Immature natural killer cell (primary cell): Measurements from ENCODE around the gene NECAB2. TPM values are rescaled to one million over a fixed set of nuclear protein-coding genes. Genes with fewer than 3 reads are reported as not detected.

Experiments used
- DNase-seq, 3 donors: peaks; one replicate each; pipeline ENCODE4 v3.0.0; 2022; ENCODE audit warnings: mixed read lengths in 1 of 3
- H3K27ac Mint-ChIP-seq, 6 donors: one replicate each; pipeline ENCODE4 v1.8.0; 2020; ENCODE audit warnings: mixed read lengths in 6 of 6, mild to moderate bottlenecking in 5 of 6, inconsistent platforms in 4 of 6, moderate library complexity in 3 of 6
- H3K27me3 Mint-ChIP-seq, 3 donors: one replicate each; pipeline ENCODE4 v1.8.0; 2020 to 2021; ENCODE audit warnings: low read depth in 3 of 3, mild to moderate bottlenecking in 3 of 3, mixed read lengths in 3 of 3, moderate library complexity in 3 of 3, inconsistent platforms in 1 of 3
- H3K36me3 Mint-ChIP-seq, 3 donors: one replicate each; pipeline ENCODE4 v1.8.0; 2020; ENCODE audit warnings: mixed read lengths in 3 of 3, inconsistent platforms in 2 of 3, mild to moderate bottlenecking in 2 of 3
- H3K4me1 Mint-ChIP-seq, 2 donors: one replicate each; pipeline ENCODE4 v1.8.0; 2020; ENCODE audit warnings: inconsistent platforms in 2 of 2, mild to moderate bottlenecking in 2 of 2, mixed read lengths in 2 of 2, moderate library complexity in 1 of 2
- H3K4me3 Mint-ChIP-seq, 5 donors: one replicate each; pipeline ENCODE4 v1.8.0; 2020; ENCODE audit warnings: mild to moderate bottlenecking in 5 of 5, mixed read lengths in 5 of 5, inconsistent platforms in 3 of 5, moderate library complexity in 3 of 5
- H3K9me3 Mint-ChIP-seq, 6 donors: one replicate each; pipeline ENCODE4 v1.8.0; 2020; ENCODE audit warnings: mild to moderate bottlenecking in 6 of 6, mixed read lengths in 6 of 6, inconsistent platforms in 4 of 6, moderate library complexity in 3 of 6
- polyA plus RNA-seq, 3 donors: library from polyadenylated mRNA; unstranded; fragments of 300-500 nt; fragmentation: Illumina TruSeq; gene quantifications; one replicate each; pipeline ENCODE4 v1.2.3, GENCODE V29; 2021

Gene NECAB2
- not detected for polyA plus RNA-seq

DNA sequence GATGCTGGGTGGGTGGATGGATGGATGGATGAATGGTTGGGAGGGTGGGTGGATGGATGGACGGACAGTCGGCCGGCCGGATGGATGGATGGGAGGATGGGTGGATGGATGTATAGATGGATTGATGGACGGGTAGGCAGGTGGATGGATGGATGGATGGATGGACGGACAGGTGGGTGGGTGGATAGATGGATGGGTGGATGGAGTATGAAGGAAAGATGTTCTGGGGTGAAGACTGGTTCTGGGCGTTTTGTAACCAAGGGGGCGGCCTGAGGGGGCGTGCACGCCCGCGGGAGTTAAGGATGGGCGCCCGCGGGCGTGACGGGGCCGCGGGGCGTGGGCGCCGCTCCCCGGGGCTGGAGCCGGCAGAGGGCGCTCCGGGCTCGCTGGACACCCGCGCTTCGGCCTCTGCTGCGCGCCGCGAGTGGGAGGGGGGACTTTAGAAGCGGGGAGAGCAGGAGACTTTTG is at the start of gene NECAB2:
NECAB2 (plus strand) TSS at position 407 of the 468 bp plus-strand sequence. CDS start 405 bp downstream, outside the sequence.
- DNase-seq = no peak
- Mint-ChIP-seq H3K4me3 (peak within 1 kb of the TSS; percentile 64 to 78 (median 69)), H3K36me3 (no peaks in the 10 kb centered on the region), H3K27me3 (peaks cover 0 to 10% (median 6%) of the 10 kb centered on the region in 3 donors), H3K9me3 (no peaks in the 10 kb centered on the region), H3K27ac (no peak within 1 kb of the TSS), H3K4me1 (peaks cover 0 to 3% of the 10 kb centered on the region in 2 donors)

DNA sequence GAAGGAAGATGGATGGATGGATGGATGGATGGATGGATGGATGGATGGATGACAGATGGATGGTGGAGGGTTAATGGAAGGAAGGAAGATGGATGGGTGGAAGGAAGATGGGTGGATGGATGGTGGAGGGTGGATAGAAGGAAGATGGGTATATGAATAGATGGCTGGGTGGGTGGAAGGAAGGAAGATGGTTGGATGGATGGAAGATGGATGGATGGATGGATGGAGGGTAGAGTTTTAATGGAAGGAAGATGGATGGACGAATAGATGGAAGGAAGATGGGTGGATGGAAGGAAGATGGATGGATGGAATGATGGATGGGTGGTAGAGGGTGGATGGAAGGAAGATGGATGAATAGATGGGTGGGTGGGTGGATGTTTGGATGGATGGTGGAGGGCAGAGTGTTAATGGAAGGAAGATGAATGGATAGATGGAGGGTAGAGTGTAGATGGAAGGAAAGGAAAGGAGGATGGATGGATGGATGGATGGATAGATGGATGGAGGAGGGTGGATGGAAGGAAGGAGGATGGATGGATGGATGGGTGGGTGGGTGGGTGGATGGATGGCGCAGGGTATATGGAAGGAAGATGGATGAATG is 47.1 kb upstream of the NECAB2 start:
- Mint-ChIP-seq H3K4me1 (peaks cover 3 to 11% of the 10 kb centered on the region in 2 donors), H3K36me3 (peaks cover 25 to 52% (median 45%) of the 10 kb centered on the region in 3 donors), H3K27ac (peak overlapping the region in 3 of 6 donors; percentile 38 to 69 (median 55)), H3K9me3 (no peaks in the 10 kb centered on the region), H3K27me3 (peaks cover 0 to 4% (median 0%) of the 10 kb centered on the region in 3 donors), H3K4me3 (no peak overlapping the region)
- no peak for DNase-seq

DNA sequence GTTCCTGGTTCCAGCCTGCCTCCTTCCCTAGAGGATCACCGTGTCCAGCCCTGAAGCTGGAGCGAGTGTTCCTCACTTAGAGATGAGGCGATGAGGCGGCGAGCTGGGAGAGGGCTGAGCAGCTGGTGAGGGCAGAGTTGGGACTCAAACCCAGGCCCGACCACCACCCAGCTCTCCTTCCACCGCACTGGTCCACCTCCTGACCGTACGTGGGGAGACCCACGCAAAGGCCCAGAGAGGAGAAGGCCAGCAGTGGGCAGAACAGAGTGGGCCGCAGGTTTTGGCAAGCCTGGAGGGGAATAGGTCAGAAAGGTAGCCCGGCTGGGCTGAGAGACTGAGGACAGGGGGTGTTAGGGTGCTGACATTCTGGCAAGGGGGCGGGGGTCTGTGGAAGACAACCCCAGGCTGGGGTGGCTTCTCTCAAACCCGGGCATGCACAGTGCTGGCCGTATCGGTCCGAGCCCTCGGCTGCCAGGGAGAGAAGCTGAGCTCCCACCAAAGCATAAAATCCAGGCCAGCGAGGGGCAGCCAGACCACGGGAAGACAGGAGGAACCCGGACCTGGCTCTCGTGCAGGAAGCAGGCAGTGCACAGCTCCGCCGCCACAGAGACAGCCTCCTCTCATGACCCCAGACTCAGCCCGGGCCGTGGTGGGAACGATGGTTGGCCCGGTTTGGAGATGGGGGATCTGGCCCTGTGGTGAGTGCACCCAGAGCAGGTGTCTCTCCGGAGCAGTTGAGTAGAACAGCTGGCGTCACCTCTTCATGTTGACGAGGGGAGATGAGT is 44.3 kb upstream of the NECAB2 start:
- Mint-ChIP-seq H3K27me3 (peaks cover 0 to 4% (median 0%) of the 10 kb centered on the region in 3 donors), H3K27ac (no peak overlapping the region), H3K4me1 (peaks cover 18 to 23% of the 10 kb centered on the region in 2 donors), H3K4me3 (no peak overlapping the region), H3K9me3 (no peaks in the 10 kb centered on the region), H3K36me3 (peaks cover 19 to 39% (median 32%) of the 10 kb centered on the region in 3 donors)
- no peak for DNase-seq

DNA sequence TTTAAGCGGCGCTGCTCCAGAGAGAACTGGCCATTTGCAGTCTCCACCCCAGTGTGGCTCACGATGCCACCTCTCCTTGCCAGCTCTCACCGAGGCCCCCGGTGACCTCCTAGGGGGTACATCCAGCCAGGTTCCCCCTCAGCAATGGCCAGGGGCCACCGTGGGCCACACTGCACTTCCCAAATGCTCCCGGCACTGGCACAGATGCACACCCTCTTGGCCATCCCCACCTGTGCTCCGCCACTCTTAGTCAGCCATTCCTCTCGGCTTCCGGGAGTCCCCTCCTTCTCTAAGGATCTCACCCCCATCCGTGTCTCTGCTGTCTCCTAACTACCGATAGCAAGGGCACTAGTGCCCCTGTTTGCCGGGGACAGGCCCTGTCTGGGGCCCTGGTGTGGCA is 43.4 kb upstream of the NECAB2 start:
- no peak for DNase-seq
- no peak overlapping the region for H3K27ac Mint-ChIP-seq
- H3K4me1 Mint-ChIP-seq = peaks cover 23 to 27% of the 10 kb centered on the region in 2 donors
- H3K36me3 Mint-ChIP-seq = peaks cover 10 to 32% (median 23%) of the 10 kb centered on the region in 3 donors
- no peaks in the 10 kb centered on the region for H3K9me3 Mint-ChIP-seq
- no peak overlapping the region for H3K4me3 Mint-ChIP-seq
- peaks cover 0 to 4% (median 0%) of the 10 kb centered on the region in 3 donors for H3K27me3 Mint-ChIP-seq

DNA sequence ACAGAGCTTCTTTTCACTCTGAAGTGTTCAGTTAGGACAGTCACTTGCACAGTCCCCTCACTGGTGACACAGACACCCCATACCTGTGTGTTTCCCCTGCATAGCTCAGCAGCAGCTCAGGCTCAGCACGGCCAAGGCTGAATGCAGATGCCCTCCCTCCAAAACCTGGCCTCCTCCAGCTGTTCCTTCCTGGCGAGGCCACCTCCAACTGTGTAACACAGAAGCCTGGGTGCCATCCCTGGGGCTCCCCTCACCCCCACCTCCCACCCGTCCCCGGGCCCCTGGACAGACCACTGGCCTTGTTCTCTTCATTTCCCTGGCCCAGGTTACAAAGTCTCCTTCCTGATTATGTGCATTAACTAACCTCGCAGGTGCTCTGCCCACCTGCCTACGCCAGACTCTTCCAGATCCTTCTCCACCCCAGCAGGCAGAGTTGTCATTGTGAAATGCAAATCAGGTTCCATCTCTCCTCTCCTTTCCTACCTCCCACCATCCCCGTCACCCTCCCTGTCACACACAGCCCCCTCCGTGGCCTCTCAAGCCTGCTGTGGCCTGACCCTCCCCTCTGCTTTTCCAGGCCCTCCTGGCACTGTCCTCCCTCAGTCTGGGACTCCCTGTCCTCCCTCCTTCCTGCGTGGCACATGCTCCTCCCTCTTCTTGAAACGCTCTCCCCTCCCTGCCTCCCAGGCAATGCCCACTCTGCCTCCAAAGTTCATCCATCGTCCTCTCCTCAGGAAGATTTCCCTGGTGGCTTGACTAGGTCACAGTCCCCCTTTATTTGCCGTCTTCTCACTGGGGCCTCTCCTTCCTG is 42.7 kb upstream of the NECAB2 start:
- no peak overlapping the region for H3K27ac Mint-ChIP-seq
- no peak for DNase-seq
- peaks cover 8 to 29% (median 18%) of the 10 kb centered on the region in 3 donors for H3K36me3 Mint-ChIP-seq
- H3K4me1 Mint-ChIP-seq = peaks cover 24 to 27% of the 10 kb centered on the region in 2 donors
- H3K9me3 Mint-ChIP-seq = no peaks in the 10 kb centered on the region
- H3K27me3 Mint-ChIP-seq = peaks cover 0 to 4% (median 0%) of the 10 kb centered on the region in 3 donors
- H3K4me3 Mint-ChIP-seq = no peak overlapping the region

DNA sequence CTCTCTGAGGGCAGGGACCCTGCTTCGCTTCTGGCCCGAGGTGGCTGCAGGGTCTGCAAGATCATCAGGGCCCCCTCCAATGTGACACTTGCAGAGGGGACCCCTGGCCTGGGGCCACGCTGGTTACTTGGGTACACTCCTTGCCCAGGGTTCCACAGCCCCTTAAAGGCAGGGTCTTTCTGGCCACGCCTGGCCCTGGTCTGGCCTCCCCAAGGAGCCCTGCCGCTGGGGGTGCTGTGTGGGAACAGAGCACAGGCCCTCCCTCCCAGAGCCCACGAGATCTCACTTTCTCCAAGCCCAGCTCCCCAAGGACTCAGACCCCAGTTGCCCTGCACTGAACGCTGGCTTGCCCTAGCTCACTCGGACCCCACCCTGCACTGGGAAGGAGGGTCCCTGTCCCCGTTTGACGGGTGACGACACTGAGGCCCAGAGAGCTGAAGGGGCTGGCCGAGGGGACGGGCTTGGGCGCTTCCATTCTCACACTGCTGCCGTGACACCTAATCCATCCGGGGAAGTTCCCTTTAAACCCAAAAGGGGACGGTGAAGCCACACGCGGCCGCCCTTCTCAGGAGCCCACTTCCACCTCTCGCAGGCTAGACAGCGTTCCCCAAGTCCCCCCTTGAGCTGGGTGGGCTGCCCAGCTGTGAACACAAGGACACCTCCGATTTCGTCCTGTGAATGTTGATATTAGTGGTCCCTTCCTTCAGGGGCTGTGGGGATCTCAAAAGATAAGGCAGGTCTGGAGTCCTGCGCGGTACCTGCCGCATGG is 41.9 kb upstream of the NECAB2 start:
- Mint-ChIP-seq H3K27me3 (peaks cover 0 to 4% (median 0%) of the 10 kb centered on the region in 3 donors), H3K4me1 (peaks cover 20 to 24% of the 10 kb centered on the region in 2 donors), H3K27ac (no peak overlapping the region), H3K9me3 (no peaks in the 10 kb centered on the region), H3K4me3 (no peak overlapping the region), H3K36me3 (peaks cover 4 to 21% (median 11%) of the 10 kb centered on the region in 3 donors)
- no peak for DNase-seq

DNA sequence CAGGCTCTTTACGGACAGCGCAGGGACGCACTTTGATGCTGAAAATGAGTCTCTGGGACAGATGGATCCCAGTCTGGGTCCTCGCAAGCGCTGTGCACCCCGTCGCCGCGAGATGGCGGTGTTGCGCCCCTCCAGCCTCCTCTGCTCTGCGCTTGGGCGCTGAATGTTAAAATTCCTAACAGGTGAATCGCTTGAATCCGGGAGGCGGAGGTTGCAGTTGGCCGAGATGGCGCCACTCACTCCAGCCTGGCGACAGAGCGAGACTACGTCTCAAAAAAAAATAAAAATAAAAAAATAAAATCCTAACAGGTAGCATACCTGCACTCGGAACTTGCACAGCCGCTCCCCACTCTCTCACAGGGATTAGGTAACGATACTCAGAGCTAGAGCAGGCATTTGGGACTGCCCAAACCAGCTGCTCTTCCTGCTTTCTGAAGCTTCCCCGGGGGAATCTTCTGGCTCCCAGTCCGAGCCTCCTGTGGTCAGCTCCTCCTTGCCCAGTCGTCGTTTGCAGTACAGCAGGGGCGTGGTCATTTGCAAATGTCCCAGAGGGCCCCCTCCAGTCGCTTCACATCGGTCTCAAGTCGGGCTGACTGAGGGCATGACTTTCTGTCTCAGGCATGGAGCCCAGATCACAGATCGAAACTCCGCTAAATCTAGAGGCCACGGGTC is 41.2 kb upstream of the NECAB2 start:
- no peaks in the 10 kb centered on the region for H3K9me3 Mint-ChIP-seq

DNA sequence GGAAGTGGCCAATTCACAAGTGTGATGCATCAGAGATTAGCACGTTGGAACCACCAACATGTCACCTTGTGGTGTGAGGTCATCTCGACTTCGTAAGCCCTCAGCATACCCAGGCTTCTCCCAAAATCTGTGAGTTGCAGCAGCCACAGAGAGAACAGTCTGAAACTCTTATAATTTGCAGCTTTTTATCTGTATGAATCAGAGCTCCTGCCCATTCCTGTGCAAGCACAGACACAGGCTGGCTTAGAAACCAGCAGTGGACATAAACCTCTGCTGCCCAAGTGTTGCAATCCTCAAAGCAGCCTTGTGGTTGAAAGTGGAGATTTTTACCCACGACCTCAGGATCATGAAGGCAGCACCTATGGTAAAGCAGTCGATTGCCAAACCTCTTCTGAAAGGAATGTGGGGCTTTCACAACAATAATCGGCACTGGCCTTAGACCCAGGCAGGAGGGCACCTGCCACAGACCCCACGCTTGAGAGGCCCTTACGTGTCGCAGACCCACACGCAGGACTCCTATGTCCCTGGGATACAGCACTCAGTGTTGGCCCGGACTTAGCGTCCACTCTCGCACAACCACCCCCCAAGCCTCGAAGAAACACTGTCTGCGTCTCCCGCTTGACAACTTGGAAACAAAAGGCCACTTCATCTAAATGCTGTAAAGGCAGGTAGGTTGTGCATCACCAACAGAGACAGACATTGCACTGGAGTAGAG is 39.5 kb upstream of the NECAB2 start:
- Mint-ChIP-seq H3K27ac (peak overlapping the region in 1 of 6 donors; percentile 28), H3K27me3 (peaks cover 0 to 3% (median 0%) of the 10 kb centered on the region in 3 donors), H3K9me3 (no peaks in the 10 kb centered on the region), H3K36me3 (peaks cover 0 to 10% (median 3%) of the 10 kb centered on the region in 3 donors), H3K4me3 (no peak overlapping the region), H3K4me1 (peaks cover 20 to 24% of the 10 kb centered on the region in 2 donors)
- DNase-seq = peak; percentile 9 to 46 (median 35)

More for the DNA sequence above, 41.2 kb upstream of the NECAB2 start:
- Mint-ChIP-seq H3K27ac (no peak overlapping the region), H3K4me1 (peaks cover 20 to 24% of the 10 kb centered on the region in 2 donors), H3K4me3 (no peak overlapping the region), H3K36me3 (peaks cover 4 to 16% (median 6%) of the 10 kb centered on the region in 3 donors), H3K27me3 (peaks cover 0 to 5% (median 0%) of the 10 kb centered on the region in 3 donors)
- DNase-seq = peak; percentile 18 to 41 (median 29)

DNA sequence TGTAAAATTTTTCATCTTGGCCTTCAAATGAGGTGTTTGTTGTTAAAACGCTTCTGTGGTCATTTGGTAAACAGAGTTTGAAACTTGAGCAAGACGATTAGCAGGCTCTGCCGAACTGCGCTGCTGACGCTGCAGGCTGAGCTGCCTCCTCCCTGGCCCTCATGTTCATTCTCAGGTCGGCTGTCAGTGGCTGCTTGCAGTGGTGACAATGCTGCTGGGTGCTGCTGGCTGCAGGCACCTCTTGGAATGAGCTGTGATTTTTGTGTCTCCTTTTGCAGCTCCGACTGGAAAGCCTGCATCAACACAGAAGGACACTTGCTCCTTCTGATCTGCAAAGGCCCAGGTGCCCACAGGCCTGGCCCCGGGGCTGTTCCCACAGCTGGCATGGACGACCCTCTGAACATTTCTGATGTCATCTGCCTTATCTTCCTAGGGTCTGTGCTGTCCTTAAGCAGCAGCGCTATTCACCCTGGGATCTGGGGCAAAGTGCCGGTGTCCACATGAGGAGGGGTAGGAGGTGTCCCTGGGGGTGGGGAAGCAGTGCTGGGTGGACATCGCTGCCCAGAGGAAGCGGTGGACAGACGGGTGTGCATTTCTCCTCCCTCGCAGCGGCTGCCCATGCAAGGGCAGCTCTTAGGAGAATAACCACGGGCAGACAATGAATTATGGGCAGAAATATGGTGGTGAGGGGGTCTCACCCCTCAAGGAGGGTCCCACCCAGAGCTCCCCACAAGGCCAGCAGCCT is 38.1 kb upstream of the NECAB2 start:
- H3K36me3 Mint-ChIP-seq = peaks cover 0 to 10% (median 0%) of the 10 kb centered on the region in 3 donors
- H3K4me1 Mint-ChIP-seq = peaks cover 20 to 24% of the 10 kb centered on the region in 2 donors
- H3K9me3 Mint-ChIP-seq = no peaks in the 10 kb centered on the region
- H3K27me3 Mint-ChIP-seq = peaks cover 0 to 1% (median 1%) of the 10 kb centered on the region in 3 donors
- no peak overlapping the region for H3K4me3 Mint-ChIP-seq
- no peak overlapping the region for H3K27ac Mint-ChIP-seq
- no peak for DNase-seq

DNA sequence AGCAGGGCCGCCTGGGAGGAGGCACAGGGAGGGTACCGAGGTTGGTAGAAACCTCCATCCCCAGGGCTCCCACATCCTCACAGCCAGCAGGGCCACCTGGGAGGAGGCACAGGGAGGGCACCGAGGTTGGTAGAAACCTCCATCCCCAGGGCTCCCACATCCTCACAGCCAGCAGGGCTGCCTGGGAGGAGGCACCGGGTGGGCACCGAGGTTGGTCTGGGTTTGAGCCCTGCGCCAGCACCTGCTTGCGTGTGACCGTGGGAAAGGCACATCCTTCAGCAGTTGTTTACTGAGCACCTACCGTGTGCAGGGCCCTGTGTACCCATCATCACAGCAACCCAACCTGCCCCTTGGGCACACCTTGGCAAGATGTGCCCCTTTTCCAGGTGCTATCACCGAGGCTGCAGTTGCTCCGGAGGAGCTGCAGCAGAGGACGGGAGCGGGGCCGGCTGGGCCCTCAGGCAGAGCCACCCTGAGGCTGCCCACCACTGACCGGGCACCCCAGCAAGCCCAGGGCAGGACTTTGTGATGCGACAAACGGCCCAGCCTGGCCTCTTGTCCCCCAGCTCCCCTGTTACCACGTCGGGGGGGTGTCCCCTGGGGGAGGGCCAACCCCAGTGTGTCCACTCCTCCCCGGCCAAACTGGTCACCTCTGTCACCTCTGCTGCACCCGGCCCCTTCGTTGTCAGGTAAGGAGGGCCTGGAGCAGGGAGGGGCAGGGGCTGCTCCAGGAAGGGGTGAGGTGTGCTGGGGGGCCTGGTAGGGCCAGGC is 37.1 kb upstream of the NECAB2 start:
- Mint-ChIP-seq H3K36me3 (peaks cover 0 to 3% (median 0%) of the 10 kb centered on the region in 3 donors), H3K9me3 (no peaks in the 10 kb centered on the region), H3K4me3 (no peak overlapping the region), H3K27me3 (peaks cover 0 to 3% (median 1%) of the 10 kb centered on the region in 3 donors), H3K27ac (no peak overlapping the region), H3K4me1 (peaks cover 20 to 24% of the 10 kb centered on the region in 2 donors)
- DNase-seq = no peak

DNA sequence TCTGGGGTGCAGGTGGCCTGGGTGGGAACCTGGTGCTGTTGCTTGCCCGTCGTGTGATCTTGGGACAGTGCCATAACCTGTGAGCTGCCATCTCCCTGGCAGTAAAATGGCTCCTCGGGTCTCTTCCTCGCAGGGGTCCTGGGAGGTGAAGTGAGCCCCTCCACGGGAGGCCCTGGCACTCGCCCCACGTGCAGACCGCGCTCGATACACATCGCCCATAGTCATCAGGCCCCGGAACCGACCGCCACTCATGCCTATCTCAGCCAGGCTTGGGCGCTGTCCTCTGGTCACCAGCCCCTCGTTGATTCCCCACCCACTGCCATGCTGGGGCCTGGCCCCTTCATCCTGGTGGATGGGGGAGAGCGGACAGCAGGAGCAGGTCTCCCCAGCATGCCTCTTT is 36.5 kb upstream of the NECAB2 start:
- no peak for DNase-seq
- H3K27me3 Mint-ChIP-seq = peaks cover 0 to 3% (median 1%) of the 10 kb centered on the region in 3 donors
- peaks cover 20% of the 10 kb centered on the region in 2 donors for H3K4me1 Mint-ChIP-seq
- H3K4me3 Mint-ChIP-seq = no peak overlapping the region
- no peaks in the 10 kb centered on the region for H3K9me3 Mint-ChIP-seq
- H3K36me3 Mint-ChIP-seq = peaks cover 0 to 3% (median 0%) of the 10 kb centered on the region in 3 donors
- no peak overlapping the region for H3K27ac Mint-ChIP-seq
